DND-41 (cell line): ENCODE data around the gene ME3.

Experiments
- ATAC-seq: fragments of 200-7000 bp; cut with Tn5 transposase; 3 replicates; pipeline ENCODE4 v1.9.1; 2021; ENCODE audit warnings: low read depth; ENCODE audit not compliant: insufficient read depth
- DNase-seq: peaks from one replicate; pipeline ENCODE4 v3.0.0-alpha.2; 2020
- H2AFZ ChIP-seq: 2 replicates; pipeline ENCODE4 v1.6.0; 2012; ENCODE audit warnings: low read depth, low read length
- H3K27ac ChIP-seq: 2 replicates; pipeline ENCODE4 v1.5.1; 2012; ENCODE audit warnings: low read length, inconsistent platforms
- H3K27me3 ChIP-seq: fragments of 200-600 bp; sonication (generic); 2 replicates; pipeline ENCODE4 v1.6.0; 2012; ENCODE audit warnings: low read length, mild to moderate bottlenecking, inconsistent platforms; ENCODE audit not compliant: insufficient read depth, poor library complexity
- H3K36me3 ChIP-seq: 2 replicates; pipeline ENCODE4 v1.5.1; 2012; ENCODE audit warnings: low read length, inconsistent platforms; ENCODE audit not compliant: insufficient read depth
- H3K4me1 ChIP-seq: 2 replicates; pipeline ENCODE4 v1.5.1; 2012; ENCODE audit warnings: mild to moderate bottlenecking, low read length; ENCODE audit not compliant: insufficient read depth
- H3K4me2 ChIP-seq: 2 replicates; pipeline ENCODE4 v1.6.0; 2012; ENCODE audit warnings: mild to moderate bottlenecking, moderate library complexity, low read length, inconsistent platforms; ENCODE audit not compliant: insufficient read depth
- H3K4me3 ChIP-seq, 2 experiments: fragments of 200-600 bp in 1 of 2; shearing (Covaris generic) in 1 of 2; 2 replicates each; pipeline ENCODE4 v1.5.1; 2012 to 2016; ENCODE audit warnings: inconsistent platforms in 2 of 2, low read length in 2 of 2, mild to moderate bottlenecking in 2 of 2, low read depth in 1 of 2, moderate library complexity in 1 of 2
- H3K79me2 ChIP-seq: 2 replicates; pipeline ENCODE4 v1.6.0; 2012; ENCODE audit warnings: low read length, inconsistent platforms; ENCODE audit not compliant: insufficient read depth
- H3K9ac ChIP-seq: 2 replicates; pipeline ENCODE4 v1.6.0; 2012; ENCODE audit warnings: low read depth, mild to moderate bottlenecking, inconsistent platforms, low read length, moderate library complexity
- H3K9me3 ChIP-seq: 2 replicates; pipeline ENCODE4 v1.5.1; 2012; ENCODE audit warnings: low read length, moderate library complexity, mild to moderate bottlenecking, inconsistent platforms; ENCODE audit not compliant: insufficient read depth, severe bottlenecking
- H4K20me1 ChIP-seq: 2 replicates; pipeline ENCODE4 v1.6.0; 2012; ENCODE audit warnings: low read length; ENCODE audit not compliant: insufficient read depth
- EZH2 ChIP-seq: IDR thresholded peaks from 3 replicates; pipeline ENCODE4 v1.6.1; 2012; ENCODE audit warnings: borderline replicate concordance, low read depth, mild to moderate bottlenecking, moderate library complexity, low read length, inconsistent platforms; ENCODE audit not compliant: severe bottlenecking
- TF ChIP-seq, protein P1 (sequence below): IDR thresholded peaks from 2 replicates; pipeline ENCODE4 v1.5.1; 2012; ENCODE audit warnings: borderline replicate concordance, low read length, moderate library complexity, mild to moderate bottlenecking; ENCODE audit not compliant: poor library complexity, severe bottlenecking; ENCODE audit errors: extremely low read depth

ME3 gene

DNA sequence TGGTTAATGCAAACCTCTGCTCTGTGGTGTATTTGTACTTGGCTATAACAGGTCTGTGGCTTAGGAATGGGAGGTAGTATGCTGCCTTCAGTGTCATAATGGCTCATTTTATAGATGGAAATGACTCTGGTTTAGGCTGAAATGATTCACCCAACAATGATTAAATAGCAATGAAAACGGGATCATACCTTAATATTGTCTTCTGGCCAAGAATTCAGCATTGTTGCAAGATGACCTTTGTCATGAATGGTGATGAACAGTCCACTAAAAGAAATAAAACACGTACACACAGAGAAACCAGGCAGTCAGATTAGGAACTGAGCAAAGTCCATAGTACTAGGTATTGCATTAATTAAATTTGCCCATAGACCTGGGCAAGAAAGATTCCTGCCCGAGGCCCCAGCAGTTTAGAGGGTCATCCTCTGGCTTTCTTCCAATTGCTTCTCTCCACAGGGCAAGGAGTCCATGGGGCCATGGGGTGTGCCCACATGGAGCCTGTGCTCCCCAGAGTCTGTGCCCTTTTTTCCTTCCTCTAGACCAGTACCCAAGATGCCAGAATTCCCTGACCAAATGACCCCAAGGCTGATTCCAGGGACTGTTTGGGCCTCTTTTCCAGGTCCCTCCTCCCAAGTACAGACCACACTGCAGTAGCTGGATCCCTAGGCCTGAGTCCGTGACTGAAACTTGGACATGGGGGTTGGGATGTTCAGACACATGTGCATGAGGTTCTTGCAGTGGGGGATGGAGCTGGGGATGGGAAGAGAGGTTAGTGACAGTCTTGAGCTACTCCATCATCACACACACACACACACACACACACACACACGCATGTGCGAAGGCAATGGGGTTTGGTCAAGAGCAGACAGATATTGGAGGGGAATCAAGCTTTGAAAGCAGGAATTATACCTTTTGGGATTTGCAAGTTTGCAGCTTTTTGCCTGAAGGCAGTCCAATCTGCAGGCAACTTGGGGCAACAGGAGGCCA lies 163.5 kb downstream of the ME3 start:
- DNase-seq (no peak), ATAC-seq (no peak)
- no peaks in the 10 kb centered on the region for H3K9me3 ChIP-seq
- no peaks in the 10 kb centered on the region for H3K4me1 ChIP-seq
- no peak overlapping the region for H3K4me3 ChIP-seq
- H3K27me3 ChIP-seq = no peaks in the 10 kb centered on the region
- H2AFZ ChIP-seq = no peak overlapping the region
- no peak overlapping the region for H3K4me2 ChIP-seq
- no peaks in the 10 kb centered on the region for H4K20me1 ChIP-seq
- H3K27ac ChIP-seq = no peak overlapping the region
- no peak overlapping the region for H3K9ac ChIP-seq
- TF ChIP-seq EZH2 = no peak
- TF ChIP-seq, protein P1, sequence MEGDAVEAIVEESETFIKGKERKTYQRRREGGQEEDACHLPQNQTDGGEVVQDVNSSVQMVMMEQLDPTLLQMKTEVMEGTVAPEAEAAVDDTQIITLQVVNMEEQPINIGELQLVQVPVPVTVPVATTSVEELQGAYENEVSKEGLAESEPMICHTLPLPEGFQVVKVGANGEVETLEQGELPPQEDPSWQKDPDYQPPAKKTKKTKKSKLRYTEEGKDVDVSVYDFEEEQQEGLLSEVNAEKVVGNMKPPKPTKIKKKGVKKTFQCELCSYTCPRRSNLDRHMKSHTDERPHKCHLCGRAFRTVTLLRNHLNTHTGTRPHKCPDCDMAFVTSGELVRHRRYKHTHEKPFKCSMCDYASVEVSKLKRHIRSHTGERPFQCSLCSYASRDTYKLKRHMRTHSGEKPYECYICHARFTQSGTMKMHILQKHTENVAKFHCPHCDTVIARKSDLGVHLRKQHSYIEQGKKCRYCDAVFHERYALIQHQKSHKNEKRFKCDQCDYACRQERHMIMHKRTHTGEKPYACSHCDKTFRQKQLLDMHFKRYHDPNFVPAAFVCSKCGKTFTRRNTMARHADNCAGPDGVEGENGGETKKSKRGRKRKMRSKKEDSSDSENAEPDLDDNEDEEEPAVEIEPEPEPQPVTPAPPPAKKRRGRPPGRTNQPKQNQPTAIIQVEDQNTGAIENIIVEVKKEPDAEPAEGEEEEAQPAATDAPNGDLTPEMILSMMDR = no peak
- no peaks in the 10 kb centered on the region for H3K36me3 ChIP-seq
- no peaks in the 10 kb centered on the region for H3K79me2 ChIP-seq

DNA sequence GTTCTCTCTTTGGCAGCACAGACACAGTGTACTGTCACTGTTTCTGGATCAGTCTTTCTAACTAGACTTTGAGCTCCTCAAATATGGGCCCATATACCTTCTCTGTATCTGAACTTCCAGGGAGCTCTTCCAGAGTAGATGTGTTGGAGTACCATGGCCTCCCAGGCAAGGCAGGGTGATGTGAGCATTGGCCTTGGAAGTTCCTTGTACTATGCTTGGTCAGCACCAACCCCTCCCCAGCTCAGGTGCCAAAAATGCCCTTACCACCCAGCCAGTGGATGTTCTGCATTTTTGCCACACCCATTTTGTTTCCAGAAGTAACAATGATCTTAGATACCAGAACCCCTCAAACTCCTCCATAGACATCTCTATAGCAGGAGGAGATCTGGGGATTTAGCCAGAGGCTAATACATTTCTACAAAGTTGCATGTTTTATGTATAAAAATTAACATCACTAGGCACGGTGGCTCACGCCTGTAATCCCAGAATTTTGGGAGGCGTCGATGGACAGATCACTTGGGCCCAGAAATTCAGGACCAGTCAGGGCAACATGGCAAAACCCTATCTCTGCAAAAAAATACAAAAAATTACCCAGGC lies 165.1 kb downstream of the ME3 start:
- DNase-seq (no peak), ATAC-seq (no peak)
- Histone ChIP-seq H4K20me1 (no peaks in the 10 kb centered on the region), H3K4me1 (no peaks in the 10 kb centered on the region), H3K9ac (no peak overlapping the region), H3K36me3 (no peaks in the 10 kb centered on the region), H3K27ac (no peak overlapping the region), H3K4me2 (no peak overlapping the region), H3K79me2 (no peaks in the 10 kb centered on the region), H2AFZ (no peak overlapping the region), H3K4me3 (no peak overlapping the region), H3K9me3 (no peaks in the 10 kb centered on the region), H3K27me3 (no peaks in the 10 kb centered on the region)
- TF ChIP-seq, protein P1 = no peak
- no peak for TF ChIP-seq EZH2

DNA sequence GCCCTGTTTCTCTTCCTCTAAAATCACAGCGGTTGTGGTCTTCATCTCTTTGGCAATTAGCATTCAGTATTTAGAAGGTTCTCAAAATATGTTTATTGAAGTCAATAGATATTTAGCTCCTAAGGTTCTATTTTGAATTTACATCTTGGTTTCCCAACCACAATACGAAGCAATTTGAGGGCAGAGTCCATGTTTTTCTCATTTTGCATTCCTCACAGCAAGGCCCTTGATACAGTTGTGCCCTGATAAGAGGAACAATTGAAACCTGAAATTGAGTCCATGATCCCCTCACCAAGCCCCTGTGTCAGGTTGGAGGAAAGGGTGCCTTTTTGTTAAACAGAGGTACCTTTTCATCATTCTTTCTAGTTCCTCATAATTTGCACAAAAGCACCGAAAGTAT lies 166.2 kb downstream of the ME3 start:
- H2AFZ ChIP-seq = no peak overlapping the region
- DNase-seq (no peak), ATAC-seq (no peak)
- no peak overlapping the region for H3K4me3 ChIP-seq
- no peaks in the 10 kb centered on the region for H3K9me3 ChIP-seq
- no peak overlapping the region for H3K4me2 ChIP-seq
- H3K27me3 ChIP-seq = no peaks in the 10 kb centered on the region
- H3K4me1 ChIP-seq = no peaks in the 10 kb centered on the region
- H3K27ac ChIP-seq = no peak overlapping the region
- TF ChIP-seq EZH2 = no peak
- no peak overlapping the region for H3K9ac ChIP-seq
- H4K20me1 ChIP-seq = no peaks in the 10 kb centered on the region
- H3K79me2 ChIP-seq = no peaks in the 10 kb centered on the region
- H3K36me3 ChIP-seq = no peaks in the 10 kb centered on the region

DNA sequence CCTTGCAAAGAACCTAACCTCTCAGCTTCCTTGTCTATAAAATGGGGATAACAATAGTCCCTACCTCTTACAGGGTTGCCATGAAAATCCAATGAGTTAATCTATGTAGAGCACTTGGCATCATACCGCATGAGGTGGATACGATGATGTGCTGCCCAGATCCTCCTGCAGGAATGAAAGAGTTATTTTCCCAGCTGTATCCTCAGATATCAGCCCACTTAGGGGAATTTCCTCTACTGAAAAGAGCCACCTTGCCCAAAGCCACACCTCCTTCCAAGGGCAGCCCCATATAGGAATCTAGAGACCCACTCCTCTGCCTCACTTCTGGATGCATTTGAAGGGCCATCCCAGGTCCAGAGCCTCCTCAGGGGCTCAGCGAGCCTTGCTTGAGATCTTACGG lies 169.3 kb downstream of the ME3 start:
- H3K9me3 ChIP-seq = no peaks in the 10 kb centered on the region
- no peak for ATAC-seq
- TF ChIP-seq, protein P1 = no peak
- no peak for TF ChIP-seq EZH2

More for the DNA sequence above, 169.3 kb downstream of the ME3 start:
- H3K36me3 ChIP-seq = no peaks in the 10 kb centered on the region
- H4K20me1 ChIP-seq = no peaks in the 10 kb centered on the region
- no peak overlapping the region for H3K4me3 ChIP-seq
- H2AFZ ChIP-seq = no peak overlapping the region
- H3K4me1 ChIP-seq = no peaks in the 10 kb centered on the region
- no peaks in the 10 kb centered on the region for H3K27me3 ChIP-seq
- no peak overlapping the region for H3K27ac ChIP-seq
- DNase-seq = no peak
- no peaks in the 10 kb centered on the region for H3K79me2 ChIP-seq
- H3K9ac ChIP-seq = no peak overlapping the region
- no peak overlapping the region for H3K4me2 ChIP-seq
